ENCODE results near the gene SLC44A3.

The SLC44A3 gene

GRCh38 chr1:94783342-94784189 is 36.6 kb upstream of the SLC44A3 start:
- no peak overlapping the region for H3K27ac ChIP-seq
- no peak overlapping the region for H3K4me3 ChIP-seq
- no peak for TF ChIP-seq POLR2AphosphoS5 (IDR thresholded peaks at IDR 0.05; ENCODE audit: borderline replicate concordance, low read depth, low read length)
- TF ChIP-seq FOXP2 (optimal IDR thresholded peaks at IDR 0.05; ENCODE audit: control extremely low read depth, extremely low read length, insufficient read depth): no peak
- no peak for TF ChIP-seq EZH2 (IDR thresholded peaks at IDR 0.05)

DNA sequence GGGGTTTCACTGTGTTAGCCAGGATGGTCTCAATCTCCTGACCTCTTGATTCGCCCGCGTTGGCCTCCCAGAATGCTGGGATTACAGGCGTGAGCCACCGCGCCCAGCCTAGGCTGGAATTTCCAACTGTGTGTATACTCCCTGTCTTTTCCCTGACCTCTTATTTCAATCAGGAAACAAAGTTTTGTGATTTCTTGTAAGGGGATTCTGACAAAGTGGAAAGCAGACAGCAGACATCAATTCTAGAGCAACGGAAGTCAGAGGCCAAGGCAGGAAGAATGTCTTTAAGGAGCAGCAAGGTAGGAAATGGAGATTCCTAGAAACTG is 36.0 kb upstream of the SLC44A3 start:
- H3K9ac ChIP-seq (ENCODE audit: insufficient read length): no peak overlapping the region
- no peak for DNase-seq (ENCODE audit: low read depth, low spot score)
- TF ChIP-seq EZH2 (IDR thresholded peaks at IDR 0.05) (no peak), FOXP2 (optimal IDR thresholded peaks at IDR 0.05; ENCODE audit: control extremely low read depth, extremely low read length, insufficient read depth) (no peak), POLR2AphosphoS5 (IDR thresholded peaks at IDR 0.05; ENCODE audit: borderline replicate concordance, low read depth, low read length) (no peak)
- no peaks in the 10 kb centered on the region for H3K9me3 ChIP-seq (ENCODE audit: low read depth, low read length)
- no peak overlapping the region for H3K27ac ChIP-seq
- H3K4me3 ChIP-seq: no peak overlapping the region
- no peaks in the 10 kb centered on the region for H3K36me3 ChIP-seq (ENCODE audit: insufficient read depth, low read length)

More at GRCh38 chr1:94783342-94784189, 36.6 kb upstream of the SLC44A3 start:
- Histone ChIP-seq H3K9ac (ENCODE audit: insufficient read length) (no peak overlapping the region), H3K9me3 (ENCODE audit: low read depth, low read length) (no peaks in the 10 kb centered on the region), H3K36me3 (ENCODE audit: insufficient read depth, low read length) (no peaks in the 10 kb centered on the region)
- DNase-seq (ENCODE audit: low read depth, low spot score): no peak

GRCh38 chr1:94787691-94788090 is 32.5 kb upstream of the SLC44A3 start:
- no peaks in the 10 kb centered on the region for H3K9me3 ChIP-seq (ENCODE audit: low read depth, low read length)
- no peak overlapping the region for H3K4me3 ChIP-seq
- H3K9ac ChIP-seq (ENCODE audit: insufficient read length): no peak overlapping the region
- no peak for TF ChIP-seq FOXP2 (optimal IDR thresholded peaks at IDR 0.05; ENCODE audit: control extremely low read depth, extremely low read length, insufficient read depth)
- no peak for TF ChIP-seq EZH2 (IDR thresholded peaks at IDR 0.05)
- no peak for TF ChIP-seq POLR2AphosphoS5 (IDR thresholded peaks at IDR 0.05; ENCODE audit: borderline replicate concordance, low read depth, low read length)
- no peak for DNase-seq (ENCODE audit: low read depth, low spot score)
- H3K36me3 ChIP-seq (ENCODE audit: insufficient read depth, low read length): no peaks in the 10 kb centered on the region
- H3K27ac ChIP-seq: peak overlapping the region; percentile 68

DNA sequence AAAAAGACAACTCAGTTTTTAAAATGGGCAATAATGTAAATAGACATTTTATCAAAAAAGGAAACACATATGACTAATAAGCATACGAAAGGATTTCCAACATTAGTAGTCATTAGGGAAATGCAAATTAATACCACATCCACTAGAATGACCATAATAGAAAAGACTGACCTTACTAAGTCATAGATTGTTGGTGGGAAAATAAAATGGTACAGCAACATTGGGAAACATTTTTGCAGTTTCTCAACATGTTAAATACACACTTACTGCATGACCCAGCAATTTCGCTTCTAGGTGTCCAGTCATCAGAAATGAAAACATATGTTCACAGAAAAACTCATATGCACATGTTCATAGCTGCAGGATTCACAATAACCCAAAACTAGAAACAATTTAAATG is 29.9 kb upstream of the SLC44A3 start:
- no peaks in the 10 kb centered on the region for H3K36me3 ChIP-seq (ENCODE audit: insufficient read depth, low read length)
- H3K4me3 ChIP-seq: no peak overlapping the region
- peak overlapping the region; percentile 58 for H3K27ac ChIP-seq
- no peak for DNase-seq (ENCODE audit: low read depth, low spot score)
- H3K9ac ChIP-seq (ENCODE audit: insufficient read length): no peak overlapping the region
- TF ChIP-seq POLR2AphosphoS5 (IDR thresholded peaks at IDR 0.05; ENCODE audit: borderline replicate concordance, low read depth, low read length): no peak
- TF ChIP-seq EZH2 (IDR thresholded peaks at IDR 0.05): no peak
- no peak for TF ChIP-seq FOXP2 (optimal IDR thresholded peaks at IDR 0.05; ENCODE audit: control extremely low read depth, extremely low read length, insufficient read depth)
- H3K9me3 ChIP-seq (ENCODE audit: low read depth, low read length): no peaks in the 10 kb centered on the region

DNA sequence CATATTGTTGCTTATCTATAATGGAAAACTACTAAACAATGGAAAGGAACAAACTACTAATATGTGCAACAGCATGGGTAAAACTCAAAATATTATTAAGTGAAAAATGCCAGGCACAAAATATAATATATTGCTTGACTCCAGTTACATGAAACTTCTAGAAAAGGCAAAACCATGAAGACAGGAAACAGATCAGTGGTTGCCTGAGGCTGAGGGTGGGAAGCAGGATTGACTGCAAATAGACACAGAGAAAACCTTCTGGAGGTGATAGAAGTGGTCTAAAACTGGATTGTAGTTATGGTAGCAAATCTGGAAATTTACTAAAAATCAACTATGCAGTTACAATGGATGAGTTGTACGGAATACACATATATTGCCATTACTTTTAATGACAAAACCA is 29.5 kb upstream of the SLC44A3 start:
- H3K27ac ChIP-seq: peak overlapping the region; percentile 58
- H3K36me3 ChIP-seq (ENCODE audit: insufficient read depth, low read length): no peaks in the 10 kb centered on the region
- TF ChIP-seq FOXP2 (optimal IDR thresholded peaks at IDR 0.05; ENCODE audit: control extremely low read depth, extremely low read length, insufficient read depth): no peak
- TF ChIP-seq POLR2AphosphoS5 (IDR thresholded peaks at IDR 0.05; ENCODE audit: borderline replicate concordance, low read depth, low read length): no peak
- no peak for TF ChIP-seq EZH2 (IDR thresholded peaks at IDR 0.05)
- peak; percentile 60 for DNase-seq (ENCODE audit: low read depth, low spot score)
- H3K9ac ChIP-seq (ENCODE audit: insufficient read length): no peak overlapping the region
- H3K4me3 ChIP-seq: no peak overlapping the region
- no peaks in the 10 kb centered on the region for H3K9me3 ChIP-seq (ENCODE audit: low read depth, low read length)

DNA sequence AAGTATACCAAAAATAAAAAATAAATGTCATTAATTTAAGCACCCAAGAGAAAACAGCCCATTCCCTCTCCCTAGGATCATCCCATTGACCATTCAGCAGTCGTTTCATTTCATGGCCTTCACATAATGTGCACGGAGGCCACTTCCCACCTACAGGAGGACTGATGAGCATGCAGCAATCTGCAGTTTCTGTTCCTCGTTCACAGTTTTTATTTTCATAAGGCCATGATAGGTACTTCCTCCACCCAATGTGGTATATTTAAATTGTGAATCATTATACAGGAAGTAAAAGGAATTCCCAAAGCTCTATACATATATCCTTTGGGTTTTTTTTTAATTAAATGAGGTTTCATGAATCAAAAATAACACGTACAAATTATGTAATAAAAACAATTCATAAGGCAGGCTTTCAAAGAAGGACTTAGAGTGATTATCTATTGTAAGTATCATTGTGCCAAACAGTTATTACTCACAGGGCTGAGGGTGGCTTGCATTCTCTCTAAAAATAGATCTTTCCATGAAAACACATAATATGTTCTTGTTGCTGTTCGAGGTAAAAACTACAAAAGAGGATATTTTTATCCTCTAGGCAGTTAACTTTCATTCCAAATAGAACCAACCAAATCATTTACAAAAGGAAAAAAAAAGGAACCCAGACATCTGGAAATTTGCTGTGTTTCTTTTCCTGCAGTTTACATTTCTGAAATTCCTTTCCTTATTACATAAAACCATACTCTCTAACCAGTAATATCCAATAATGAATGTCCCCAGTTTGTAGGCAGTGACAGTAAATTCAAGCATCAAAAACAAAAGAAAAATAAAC is 27.5 kb upstream of the SLC44A3 start:
- no peak for DNase-seq (ENCODE audit: low read depth, low spot score)

GRCh38 chr1:94793296-94793656 is 26.9 kb upstream of the SLC44A3 start:
- no peak overlapping the region for H3K9ac ChIP-seq (ENCODE audit: insufficient read length)
- TF ChIP-seq POLR2AphosphoS5 (IDR thresholded peaks at IDR 0.05; ENCODE audit: borderline replicate concordance, low read depth, low read length) (no peak), FOXP2 (optimal IDR thresholded peaks at IDR 0.05; ENCODE audit: control extremely low read depth, extremely low read length, insufficient read depth) (no peak), EZH2 (IDR thresholded peaks at IDR 0.05) (no peak)
- H3K9me3 ChIP-seq (ENCODE audit: low read depth, low read length): no peaks in the 10 kb centered on the region
- H3K36me3 ChIP-seq (ENCODE audit: insufficient read depth, low read length): no peaks in the 10 kb centered on the region
- H3K27ac ChIP-seq: peak overlapping the region; percentile 88
- H3K4me3 ChIP-seq: no peak overlapping the region
- no peak for DNase-seq (ENCODE audit: low read depth, low spot score)

More for the DNA sequence above, 27.5 kb upstream of the SLC44A3 start:
- Histone ChIP-seq H3K9me3 (ENCODE audit: low read depth, low read length) (no peaks in the 10 kb centered on the region), H3K9ac (ENCODE audit: insufficient read length) (no peak overlapping the region), H3K27ac (peak overlapping the region; percentile 88), H3K4me3 (peak overlapping the region; percentile 20), H3K36me3 (ENCODE audit: insufficient read depth, low read length) (no peaks in the 10 kb centered on the region)
- TF ChIP-seq FOXP2 (optimal IDR thresholded peaks at IDR 0.05; ENCODE audit: control extremely low read depth, extremely low read length, insufficient read depth) (no peak), POLR2AphosphoS5 (IDR thresholded peaks at IDR 0.05; ENCODE audit: borderline replicate concordance, low read depth, low read length) (no peak), EZH2 (IDR thresholded peaks at IDR 0.05) (no peak)

DNA sequence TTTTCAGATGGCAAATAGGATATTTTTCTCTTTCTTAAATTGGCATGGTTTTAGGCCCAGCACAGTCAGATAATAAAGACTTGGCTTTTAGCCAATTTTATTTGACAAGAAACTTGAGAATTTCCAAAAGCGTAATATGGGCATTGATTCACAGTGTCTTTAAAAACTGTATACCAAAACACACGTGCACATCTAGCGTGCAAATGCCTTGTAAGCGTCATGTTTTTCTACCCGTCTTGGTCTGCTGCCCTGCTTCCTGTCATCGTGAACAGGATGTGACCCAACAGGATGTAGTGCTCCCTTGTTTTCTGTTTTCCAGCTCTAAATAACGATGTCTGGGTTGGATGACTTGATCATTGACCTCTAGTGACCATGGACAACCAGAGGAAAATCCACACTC is 24.7 kb upstream of the SLC44A3 start:
- no peak for DNase-seq (ENCODE audit: low read depth, low spot score)
- H3K9me3 ChIP-seq (ENCODE audit: low read depth, low read length): no peaks in the 10 kb centered on the region
- no peak overlapping the region for H3K27ac ChIP-seq
- no peak for TF ChIP-seq FOXP2 (optimal IDR thresholded peaks at IDR 0.05; ENCODE audit: control extremely low read depth, extremely low read length, insufficient read depth)
- TF ChIP-seq POLR2AphosphoS5 (IDR thresholded peaks at IDR 0.05; ENCODE audit: borderline replicate concordance, low read depth, low read length): no peak
- TF ChIP-seq EZH2 (IDR thresholded peaks at IDR 0.05): no peak
- no peak overlapping the region for H3K9ac ChIP-seq (ENCODE audit: insufficient read length)
- no peak overlapping the region for H3K4me3 ChIP-seq
- no peaks in the 10 kb centered on the region for H3K36me3 ChIP-seq (ENCODE audit: insufficient read depth, low read length)

Measured in SK-N-MC (cell line).